ENCODE measurements around the gene ABTB2.

The ABTB2 gene

DNA sequence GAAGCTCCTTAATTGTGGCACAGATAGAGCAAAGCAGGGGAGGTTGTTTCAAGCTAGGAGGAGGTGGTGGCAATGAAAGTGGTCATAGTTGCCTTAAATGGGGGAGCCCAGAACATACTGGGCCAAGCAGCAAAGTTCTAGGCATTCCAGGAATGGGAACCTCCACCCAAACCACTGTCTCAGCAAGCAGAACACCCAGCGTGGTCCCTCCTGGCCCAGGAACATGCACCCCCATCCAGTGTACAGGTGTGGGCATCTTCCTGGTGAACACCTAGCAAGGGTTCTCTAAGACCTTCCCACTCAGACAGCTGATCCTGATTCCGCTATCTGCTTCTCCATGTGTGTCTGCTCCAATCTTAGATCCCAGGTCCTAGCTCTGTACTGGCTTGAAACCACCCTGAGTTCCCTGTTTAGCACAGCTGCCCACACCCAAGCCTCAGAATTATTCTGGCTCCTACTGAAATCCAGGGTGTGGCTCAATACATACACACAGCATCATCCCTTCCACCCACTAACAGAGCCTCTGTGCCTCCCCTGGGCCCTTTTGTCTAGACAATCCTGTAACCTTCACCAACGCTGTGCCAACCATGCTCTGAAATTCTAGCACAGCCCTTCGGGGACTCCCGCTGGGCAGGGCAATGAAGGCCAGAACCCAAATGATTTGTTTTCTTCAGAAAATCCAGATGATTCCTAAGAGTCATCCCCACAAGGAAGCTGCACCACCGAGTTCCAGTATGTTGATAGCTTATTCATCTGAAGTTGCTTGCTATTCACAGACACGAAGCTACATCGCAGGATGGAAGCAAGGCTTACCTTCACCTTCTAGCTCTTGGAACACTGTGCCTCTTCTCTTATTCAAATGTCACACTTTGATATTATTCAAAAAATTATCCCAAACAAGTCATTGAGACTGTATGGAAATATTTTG, 76.6 kb downstream of the ABTB2 start:
- no peak for ATAC-seq

DNA sequence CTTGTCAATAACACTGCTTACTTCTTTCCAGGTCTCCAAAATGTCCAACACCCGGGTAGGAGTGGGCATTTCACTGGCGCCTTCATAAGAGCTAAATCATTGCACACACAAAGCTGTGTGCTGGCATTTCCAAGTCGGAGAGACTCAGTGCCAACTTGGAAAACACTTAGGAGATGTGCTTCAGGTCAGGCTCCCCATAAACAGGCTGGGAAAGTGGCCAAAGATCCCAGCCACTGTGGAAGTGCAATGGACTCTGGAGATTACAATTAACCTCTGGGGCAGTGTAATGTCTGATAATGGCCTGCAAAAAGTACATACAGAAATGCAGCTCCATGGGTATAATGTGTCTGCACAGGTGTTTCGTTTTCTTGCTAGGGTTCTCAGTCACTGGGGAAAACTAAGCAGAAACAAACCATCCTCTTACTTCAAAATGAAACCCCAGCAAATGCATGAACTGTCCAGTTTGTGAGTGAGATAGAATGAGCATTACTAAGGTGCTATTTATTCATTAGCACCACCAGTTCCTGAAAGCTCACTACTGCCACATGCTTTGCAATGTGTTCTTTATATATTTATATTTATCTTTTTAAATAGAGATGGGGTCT, 79.0 kb downstream of the ABTB2 start:
- ATAC-seq = peak in 1 of 2 donors; percentile 27

DNA sequence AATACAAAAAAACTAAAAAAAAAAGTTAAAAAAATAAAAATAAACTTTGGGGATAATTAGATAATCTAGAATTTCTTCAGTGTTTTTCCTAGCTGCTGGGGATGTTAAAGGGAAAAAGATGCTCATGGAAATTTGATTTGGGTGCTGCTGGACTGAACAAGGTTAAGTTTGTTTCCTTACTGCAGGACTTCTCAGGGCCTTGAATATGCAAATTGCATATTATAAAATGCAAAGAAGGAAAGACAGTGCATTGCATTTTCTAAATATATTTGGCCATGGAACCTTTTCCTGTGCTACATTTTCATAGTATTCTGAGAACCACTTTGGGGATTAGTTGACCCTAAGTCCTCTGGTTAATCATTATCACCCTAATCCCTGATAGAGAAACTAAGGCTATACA, 79.6 kb downstream of the ABTB2 start:
- no peak for ATAC-seq

DNA sequence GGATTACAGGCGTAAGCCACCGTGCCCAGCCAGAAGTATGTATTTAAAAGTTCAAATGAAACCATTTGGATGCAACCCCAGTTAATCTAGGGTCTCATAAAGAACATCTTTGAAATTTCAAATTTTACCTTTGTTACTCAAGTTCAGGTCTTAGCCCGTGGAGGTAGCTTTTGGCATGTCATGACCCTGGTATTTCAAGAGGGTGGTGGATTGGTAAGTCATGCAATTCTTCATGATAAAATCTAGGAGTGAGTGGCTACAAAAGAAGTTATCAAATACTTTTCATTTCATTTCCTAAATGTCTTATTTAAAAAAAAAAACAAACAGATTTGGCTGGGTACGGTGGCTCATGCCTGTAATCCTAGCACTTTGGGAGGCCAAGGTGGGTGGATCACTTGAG, 80.6 kb downstream of the ABTB2 start:
- no peak for ATAC-seq

DNA sequence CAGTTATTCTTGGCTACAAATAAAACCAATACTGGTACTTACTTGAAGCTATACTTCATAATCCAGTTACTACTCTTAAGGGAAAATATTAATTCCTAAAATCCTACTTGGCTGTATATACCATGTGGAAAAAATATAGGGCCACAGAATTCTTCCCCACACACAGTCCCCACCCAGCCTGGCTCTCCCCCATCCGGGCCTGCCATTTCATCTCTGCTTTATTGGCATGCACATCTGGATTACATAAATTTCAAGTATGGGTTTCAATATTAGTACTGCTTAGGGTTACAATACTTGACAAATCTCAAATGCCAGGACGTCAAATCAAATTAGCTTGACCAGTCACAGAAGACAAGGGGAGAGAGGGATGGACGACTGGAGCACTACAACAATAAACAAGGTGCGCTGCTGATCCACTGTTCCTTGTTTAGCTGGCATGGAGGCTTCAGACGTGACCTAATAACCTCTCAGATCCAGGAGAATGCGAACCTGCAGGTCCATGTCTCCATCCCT, 81.4 kb downstream of the ABTB2 start:
- ATAC-seq = no peak

DNA sequence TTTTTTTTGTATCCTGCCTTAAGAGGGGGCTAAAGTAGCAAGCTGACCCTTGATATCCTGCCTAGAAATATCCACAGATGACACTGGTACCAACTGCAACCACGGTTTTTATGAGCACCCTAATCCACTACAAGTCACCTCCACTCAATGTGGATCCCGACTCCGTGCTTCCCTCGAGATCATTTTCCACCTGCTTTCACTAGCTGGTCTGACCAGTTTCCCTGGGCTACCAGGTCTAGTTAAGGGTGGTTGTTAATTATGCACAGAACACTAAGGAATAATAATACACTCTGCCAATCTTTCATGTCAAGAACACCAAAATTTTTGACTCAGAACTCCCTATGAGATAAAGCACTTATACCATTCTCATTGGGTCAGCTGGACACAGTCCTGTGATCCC, 82.3 kb downstream of the ABTB2 start:
- no peak for ATAC-seq

DNA sequence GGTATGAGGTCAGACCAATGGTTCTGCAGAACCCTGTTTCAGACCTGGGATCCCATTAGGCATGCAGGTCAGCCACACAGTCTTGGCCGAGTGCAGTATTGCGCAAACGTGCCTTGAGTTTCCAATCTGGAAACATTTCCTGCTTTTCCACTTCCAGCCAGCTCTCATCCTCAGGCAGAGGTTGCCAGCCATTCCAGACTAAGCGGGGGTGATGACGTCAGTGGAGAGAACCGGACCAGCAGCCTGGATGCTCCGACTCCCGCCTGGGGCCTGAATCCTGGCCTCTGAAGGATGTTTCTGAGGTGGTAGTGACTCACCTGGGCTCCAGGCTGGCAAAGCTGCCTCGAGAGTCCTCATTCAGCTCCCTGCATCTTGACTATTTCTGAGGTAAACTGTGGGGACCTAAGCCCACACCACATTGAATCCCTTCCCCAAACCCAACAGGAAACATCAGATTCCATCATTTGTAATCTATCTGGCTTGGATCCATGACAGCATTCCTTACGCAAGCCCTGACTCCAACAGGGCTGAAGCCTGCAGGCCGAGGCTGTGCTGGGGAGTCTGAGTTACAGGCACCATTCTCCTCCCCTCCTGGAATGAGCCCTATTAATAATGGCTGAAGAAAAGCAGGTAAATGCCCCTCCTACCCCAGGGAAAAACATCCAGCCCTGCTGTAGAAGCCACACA, 83.0 kb downstream of the ABTB2 start:
- ATAC-seq = no peak

DNA sequence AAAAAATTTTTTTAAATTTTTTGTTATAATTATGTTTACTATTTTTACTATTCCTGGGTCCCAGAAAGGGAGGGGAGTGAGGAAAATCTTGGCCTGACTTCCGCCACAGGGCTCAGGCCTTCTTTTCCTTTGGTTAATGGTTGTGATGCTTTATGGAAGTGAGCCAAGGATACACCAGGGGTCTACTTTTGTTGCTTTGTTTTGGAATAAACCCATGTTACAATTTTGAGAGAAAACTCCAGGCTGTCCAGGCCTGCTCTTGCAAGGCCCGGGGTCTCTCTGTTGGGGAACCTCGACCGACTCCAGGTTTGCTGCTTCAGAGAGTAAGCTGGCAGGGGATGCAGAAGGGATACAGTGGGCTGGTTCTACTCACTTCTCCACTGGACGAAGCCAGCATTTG, 84.7 kb downstream of the ABTB2 start:
- no peak for ATAC-seq

DNA sequence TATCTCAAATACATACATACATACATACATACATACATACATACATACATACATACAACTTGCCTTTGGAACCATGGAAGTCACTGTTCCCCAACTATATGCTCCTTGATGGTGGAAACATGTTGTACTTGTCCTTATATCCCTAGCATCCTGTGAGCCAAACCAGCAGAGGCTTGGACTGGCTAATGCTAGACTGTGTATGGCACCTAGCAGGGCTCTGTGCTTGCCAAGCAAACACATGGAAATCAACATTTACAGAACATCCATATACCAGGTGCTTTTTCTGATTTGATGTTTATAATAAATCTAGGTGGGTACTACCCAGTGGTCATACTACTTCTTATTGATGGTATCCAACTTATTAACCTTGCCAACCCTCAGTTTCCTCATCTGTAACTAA, 86.1 kb downstream of the ABTB2 start:
- ATAC-seq = no peak

DNA sequence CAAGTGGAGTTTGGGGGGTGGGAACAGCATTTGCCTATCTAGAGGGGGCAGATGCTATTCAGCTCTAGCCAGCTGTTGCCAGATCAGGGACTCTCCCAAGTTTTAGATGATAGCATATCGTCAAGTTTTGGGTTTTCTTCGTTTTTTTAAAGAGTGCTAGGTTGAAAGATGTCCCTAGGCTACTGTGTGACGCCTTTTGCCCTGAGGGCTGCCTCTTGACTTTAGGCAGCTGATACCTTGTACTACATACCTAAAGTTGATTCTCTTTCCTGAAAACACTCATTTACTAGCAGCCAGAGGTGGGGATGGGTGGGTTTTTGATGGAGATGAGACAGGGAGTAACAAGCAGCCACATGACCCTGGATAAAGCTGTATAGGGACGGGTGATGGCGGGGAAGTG, 87.1 kb downstream of the ABTB2 start:
- no peak for ATAC-seq

DNA sequence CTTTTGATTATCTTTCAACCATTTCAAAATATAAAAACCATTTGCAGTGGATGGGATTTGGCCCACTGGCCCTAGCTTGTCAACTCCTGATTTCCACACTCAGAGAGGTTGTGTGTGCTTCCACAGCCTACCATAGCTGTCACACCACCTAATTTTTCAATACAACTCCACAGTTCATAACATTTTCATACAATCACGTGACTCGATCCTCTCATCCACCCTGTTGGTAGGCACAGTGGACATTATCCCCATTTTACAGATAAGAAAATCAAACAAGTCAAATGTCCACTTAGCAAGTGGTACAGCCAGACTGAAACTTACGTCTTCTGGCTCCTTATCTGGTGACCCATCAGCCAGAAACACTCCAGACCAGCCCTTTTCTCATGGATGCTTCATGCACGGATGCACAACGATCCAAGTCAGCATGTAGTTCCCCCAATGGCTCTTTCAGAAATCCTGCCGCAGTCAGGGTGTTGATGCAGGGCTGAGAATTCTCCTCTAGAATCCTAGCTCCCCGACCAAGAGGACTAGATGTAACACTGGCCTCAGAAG, 88.0 kb downstream of the ABTB2 start:
- ATAC-seq = no peak

DNA sequence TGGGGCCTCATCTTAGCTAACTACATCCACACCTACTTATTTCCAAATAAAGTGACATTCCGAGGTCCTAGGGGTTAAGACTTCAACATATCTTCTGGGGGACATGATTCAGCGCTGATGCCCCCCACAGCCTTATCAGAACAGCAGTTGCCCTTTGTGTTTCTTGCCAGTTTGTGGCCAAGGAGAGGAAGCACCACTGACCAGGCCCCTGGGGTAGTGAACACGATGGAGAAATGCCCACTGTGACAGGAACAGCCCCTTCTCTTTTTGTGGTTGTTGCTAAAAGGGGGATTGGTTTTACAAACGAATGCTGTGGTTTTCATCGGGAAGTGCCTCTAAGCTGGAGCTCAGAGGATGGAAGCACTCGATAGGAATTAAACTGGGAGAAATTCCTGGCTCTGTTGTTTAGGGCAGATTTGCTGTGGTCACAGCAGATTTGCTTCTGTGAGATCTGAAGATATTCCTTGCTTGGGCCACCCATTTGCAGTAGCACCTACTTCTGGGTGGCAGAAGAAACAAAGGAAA, 88.8 kb downstream of the ABTB2 start:
- ATAC-seq = no peak

DNA sequence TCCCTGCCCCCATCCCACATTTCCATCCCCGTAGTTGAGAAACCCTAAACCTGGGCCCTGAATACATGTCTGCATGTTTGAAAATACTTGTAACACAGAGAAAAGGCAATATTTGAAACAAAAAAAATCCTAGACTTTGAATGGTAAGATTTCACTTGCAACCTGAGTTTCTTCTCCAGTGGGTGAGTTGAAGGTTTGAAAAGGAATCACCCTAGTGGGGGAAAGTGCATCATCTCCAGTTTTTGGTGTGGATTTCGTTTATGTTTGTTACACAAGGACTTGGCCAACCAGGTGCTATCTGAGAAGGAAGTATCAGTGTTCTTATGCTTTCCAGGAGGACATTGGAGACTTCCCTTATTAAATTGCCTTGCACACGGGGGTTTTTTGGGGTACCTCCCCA, 90.4 kb downstream of the ABTB2 start:
- ATAC-seq = no peak

DNA sequence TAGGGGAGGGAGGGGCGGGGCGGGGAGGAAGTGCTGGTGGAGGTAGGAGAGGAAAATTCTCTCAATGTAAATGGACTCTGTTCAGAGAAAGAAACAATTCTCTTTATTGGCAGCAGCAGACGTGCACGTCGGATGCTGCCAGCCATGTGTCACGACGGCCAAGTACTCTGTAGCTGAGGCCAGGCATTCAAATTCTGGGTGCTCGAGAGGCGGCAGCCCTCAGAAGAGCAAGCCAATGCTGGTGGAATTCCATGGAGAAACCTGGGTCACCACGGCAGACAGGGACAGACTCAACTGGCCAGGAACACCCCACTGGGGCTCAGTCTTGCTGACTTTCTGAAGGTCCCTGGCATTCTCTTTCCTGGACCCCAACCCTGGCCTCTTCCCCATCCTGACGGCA, 90.8 kb downstream of the ABTB2 start:
- ATAC-seq = no peak

DNA sequence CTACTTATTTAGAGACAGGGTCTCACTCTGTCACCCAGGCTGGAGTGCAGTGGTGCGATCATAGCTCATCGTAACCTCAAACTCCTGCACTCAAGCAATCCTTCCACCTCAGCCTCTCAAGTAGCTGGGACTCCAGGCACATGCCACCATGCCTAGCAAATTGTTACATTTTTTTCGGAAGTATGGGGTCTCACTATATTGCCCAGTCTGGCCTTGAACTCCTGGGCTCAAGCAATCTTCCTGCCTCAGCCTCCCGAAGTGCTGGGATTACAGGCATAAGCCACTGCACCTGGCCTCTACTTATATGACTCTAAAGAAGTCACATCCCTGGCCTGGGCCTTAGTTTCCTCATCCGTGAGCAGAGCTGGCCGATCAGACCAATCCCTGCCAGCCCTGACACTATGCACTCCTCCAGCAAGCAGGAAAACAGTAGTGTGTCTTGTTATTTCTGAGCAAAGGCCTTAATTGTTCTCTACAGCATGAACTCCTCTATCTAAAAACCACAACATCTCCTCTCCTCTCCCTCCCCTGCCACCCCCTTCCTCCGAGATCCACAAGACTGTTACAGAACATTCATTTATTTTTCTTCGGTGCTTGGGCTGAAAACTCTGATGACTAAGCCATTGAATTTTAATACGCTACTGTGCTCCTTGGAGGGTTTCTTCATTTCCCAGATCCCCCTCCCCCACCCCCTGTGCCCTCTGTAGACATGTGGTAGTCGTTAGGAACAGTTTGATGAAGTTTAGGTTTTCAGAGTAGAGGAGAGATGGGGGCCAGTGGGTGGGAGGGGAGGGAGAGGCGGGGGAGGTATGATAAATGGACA, 91.5 kb downstream of the ABTB2 start:
- no peak for ATAC-seq

DNA sequence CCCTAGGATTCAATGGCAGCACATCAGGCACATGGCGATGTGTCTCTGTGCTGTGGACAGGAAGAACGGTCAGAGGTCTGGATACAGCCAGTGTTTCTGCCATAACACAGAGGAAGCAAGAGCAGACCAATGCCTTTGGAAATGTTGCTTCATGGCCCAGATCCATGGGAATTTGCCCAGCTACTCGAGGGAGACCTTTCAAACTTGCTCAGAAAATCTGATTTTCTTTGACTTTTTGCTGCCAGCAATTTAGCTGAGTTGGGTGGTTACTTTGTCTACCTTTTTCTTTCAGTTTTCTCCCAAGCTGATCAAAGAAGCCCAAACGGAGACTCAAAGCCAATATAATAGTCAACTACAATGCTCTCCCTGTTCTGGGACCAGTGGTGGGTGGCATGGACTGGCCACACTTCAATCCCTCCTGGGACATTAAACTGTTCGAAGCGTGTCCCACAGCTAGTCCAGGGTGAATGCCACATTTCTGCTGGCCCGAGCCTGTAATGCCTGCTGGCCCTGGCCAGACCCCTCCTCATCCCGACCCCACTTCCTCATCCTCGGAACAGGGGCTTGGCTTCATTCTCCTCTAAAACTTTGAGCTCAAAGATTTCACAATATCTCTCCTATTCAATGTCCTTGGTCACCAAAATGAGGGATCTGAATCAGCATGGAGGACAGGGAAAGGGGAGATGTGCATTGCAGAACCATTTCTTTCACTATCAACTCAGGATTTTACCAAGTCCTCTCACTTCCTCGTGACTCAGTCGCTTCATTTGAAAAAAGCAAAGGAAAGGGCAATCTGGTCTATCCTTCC, 93.3 kb downstream of the ABTB2 start:
- ATAC-seq = no peak

DNA sequence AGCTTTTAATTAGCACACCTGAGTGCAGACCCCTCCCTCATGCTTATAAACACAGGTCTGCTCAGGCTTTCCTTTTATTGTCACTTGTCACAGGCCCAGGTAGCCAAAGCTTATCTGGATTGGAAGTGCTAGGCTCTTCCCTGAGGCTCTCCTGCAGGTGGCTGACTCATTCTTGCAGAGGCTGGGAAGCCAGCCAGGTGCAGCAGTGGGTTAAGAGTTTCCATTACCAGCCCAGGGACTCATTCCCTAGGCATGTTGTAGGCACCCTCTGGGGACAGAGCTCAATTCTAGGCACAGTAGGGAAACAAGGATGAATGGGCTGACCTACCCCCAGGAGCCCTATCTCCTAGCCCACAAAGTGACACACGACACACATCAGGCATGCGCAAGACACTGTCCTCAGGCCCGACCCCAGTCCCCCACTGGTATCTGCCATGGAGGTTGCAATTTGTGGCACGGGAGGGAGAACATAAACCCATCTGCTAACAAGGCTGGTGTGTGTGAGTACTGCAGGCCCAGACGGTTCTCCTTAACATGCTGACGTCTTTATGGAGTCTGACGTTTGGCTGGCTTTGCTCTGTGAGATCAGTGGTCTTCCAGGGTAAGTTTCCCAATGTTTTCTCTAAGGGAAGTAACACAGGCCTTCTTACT, 94.2 kb downstream of the ABTB2 start:
- no peak for ATAC-seq

DNA sequence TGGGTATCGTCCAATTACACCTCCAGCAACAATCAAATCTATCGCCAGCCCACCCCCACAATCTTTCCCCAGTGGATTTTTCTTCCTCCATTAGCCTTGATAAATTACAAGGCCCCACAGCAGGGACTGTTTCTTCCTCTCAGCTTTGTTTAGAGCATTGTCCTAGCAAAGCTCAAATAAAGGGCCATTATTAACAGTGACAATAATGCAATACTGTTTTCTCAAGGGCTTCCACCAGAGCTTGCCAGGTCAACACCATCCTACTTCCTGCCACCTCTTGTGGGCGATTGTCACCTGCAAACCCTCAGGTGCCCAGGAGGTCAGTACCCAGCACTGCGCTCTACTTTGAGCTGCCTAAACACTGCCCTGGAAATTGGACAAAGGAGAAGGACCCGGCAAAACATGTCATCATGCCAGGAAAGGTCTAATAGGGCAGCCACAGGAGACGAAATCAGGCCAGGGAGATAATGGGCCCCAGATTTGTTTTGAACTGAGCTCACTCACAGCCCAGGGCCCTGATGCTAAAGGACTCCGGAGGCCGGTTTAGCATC, 95.2 kb downstream of the ABTB2 start:
- ATAC-seq = no peak

DNA sequence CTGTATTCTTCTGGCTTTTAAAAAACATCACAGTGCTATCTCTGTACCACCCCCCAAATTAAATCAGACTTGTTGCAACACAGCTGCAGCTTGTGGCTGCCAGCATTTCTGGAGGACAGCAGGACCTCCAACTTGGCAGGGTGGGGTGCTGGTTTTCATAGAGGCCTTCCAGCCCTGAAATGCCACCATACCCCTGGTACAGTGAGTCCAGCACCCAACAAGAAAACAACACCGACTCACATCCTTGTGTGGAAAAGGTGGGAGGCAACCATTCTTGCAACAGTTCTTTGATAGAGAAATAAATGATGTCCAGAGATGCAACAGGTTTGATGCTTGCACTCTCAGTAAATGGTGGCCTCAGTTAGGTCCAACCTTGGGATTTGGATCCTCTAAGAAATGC, 96.0 kb downstream of the ABTB2 start:
- no peak for ATAC-seq

DNA sequence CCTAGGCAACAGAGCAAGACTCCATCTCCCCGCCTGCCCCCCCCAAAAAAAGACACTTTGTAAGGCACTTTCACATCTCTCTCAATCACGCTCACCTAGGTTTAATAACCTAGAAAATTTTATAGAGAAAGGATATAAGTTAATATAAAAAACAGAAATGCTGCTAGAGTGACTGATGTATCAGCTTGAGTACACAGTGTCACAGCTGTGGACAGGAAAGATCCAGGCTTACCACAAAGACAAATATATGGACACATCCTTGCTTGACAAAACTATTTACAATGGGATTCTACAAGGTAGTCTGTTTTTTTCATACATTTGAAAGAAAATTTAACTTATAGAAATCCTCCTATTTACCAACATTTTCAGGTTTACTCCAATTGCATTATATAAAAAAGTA, 96.7 kb downstream of the ABTB2 start:
- no peak for ATAC-seq

Data from activated CD4-positive, CD25-positive, alpha-beta regulatory T cell treated with anti-CD3 and anti-CD28 coated beads, Interleukin-2, amount 50 U/mL, for 24 hours (primary cell).